ENCODE measurements around the gene PSMB5.

PSMB5 gene

GRCh38 chr14:23058654-23059504, 24.2 kb upstream of the PSMB5 start:
- no peak for DNase-seq

DNA sequence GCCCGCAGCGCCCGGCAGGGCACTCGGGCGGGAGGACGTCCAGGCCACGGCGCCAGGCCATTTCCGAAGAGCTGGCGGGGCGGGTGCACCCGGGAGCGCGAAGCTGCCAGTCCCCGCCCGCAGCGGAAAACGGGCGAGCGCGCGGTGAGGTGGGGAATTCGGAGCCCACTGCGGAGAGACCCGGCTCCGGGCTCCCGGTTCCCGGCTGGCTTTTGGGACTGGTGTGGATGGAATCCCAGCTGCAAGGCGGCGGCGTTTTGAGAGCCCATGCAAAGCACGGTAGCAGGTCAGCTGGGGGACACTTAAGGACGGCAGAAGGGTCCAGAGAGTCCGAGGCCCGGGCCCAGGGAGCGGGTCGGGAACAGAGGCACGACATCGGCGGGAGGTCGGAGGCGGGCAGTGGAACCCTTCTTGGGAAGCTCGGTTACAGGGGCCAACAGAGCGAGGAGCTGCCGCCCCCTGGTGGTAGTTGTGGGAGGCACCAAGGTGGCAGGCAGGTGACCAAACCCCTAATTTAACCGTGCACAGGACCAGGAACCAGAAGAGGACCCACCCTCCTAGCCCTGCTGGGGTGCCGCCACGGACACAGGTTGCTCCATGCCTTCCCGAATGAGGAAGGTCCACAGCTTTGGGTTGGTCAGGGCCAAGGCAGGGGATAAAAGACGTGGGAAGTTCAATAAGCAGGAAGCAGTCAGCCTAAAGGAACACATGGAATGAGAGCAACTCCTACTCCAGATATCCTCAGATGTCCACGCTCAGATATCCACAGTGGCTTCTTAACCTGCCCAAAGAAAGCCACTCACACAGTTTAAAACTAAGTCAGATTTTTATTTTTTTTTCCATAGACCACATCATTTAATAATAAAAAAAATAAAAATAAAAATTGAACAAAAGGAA, 23.3 kb upstream of the PSMB5 start:
- no peak for DNase-seq

GRCh38 chr14:23056956-23057756, 22.5 kb upstream of the PSMB5 start, which contains the start of gene CDH24:
Gene CDH24, minus strand, starts transcription at chr14:23057520. Its CDS starts 1,787 bp downstream, at chr14:23055733.
- no peak for DNase-seq

GRCh38 chr14:23056145-23056955, 21.6 kb upstream of the PSMB5 start:
- no peak for DNase-seq

- DNase-seq, result no peak
These were observed 21.0 kb upstream of the PSMB5 start for GRCh38 chr14:23055621-23056144.

- DNase-seq, result no peak
These were observed 20.4 kb upstream of the PSMB5 start for GRCh38 chr14:23055147-23055550.

GRCh38 chr14:23054000-23054811, 19.5 kb upstream of the PSMB5 start:
- DNase-seq, result no peak

DNA sequence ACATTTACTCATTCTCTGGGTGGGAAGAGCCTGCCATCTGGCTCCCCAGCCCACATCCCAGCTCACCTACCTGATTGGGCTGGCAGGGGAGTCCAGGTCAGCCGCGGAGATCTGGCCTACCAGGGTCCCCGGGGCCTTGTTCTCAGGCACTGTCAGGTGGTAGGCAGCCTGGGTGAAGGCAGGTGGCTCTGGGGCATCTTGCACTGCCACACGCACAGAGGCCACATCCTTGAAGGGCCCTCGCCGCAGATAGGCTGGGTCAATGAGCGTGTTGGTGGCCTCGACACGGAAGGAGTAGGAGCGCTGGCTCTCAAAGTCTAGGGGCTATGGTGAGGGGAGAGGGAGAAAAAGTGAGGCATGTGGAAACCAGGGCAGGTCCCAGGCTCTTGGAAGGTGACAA, 18.7 kb upstream of the PSMB5 start:
- DNase-seq, result no peak

DNA sequence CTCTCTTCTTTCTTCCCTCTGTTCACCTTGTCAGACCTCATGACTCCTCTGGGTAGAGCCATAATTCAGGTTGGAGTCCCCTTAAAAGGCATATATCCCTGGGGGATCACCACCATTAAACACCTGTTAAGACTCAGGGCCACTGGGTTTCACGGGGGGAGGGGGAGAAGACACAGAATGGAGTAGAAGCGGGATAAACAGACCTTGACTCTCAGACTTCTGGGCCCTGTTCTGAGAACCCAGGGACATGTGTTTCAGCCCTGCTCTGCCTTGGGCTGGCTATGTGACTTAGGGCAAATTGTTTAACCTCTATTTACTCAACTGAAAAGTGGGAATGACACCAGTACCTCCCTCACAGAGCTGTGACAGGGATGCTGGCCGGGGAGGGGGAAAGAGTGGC, 18.0 kb upstream of the PSMB5 start:
- no peak for DNase-seq

DNA sequence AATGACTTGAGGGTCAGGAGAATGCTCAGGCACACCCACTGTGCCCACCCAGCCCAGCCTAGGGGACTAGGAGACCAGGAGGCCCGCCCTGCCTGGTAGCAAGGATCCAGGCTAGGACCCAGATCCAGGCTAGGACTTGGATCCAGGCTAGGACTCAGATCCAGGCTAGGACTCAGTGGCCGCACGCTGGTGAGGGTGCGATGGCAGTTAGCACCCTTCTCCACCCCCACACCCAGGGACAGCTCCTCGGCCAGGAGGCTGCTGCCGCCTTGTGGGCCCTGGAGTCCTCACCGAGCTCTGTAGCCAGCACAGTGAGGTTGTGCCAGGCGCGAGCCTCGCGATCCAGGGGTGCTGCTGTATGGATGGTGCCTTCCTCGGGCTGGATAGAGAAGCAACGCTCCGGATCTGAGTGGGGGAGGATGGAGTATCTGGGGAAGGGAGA, 17.5 kb upstream of the PSMB5 start:
- no peak for DNase-seq

- DNase-seq, result no peak
These were observed 16.7 kb upstream of the PSMB5 start for GRCh38 chr14:23051141-23052057.

GRCh38 chr14:23049011-23049410, 14.3 kb upstream of the PSMB5 start:
- DNase-seq, result no peak

GRCh38 chr14:23047751-23048693, 13.3 kb upstream of the PSMB5 start:
- DNase-seq, result no peak

- no peak for DNase-seq
These were observed 12.4 kb upstream of the PSMB5 start for GRCh38 chr14:23047034-23047634.

- no peak for DNase-seq
These were observed 11.0 kb upstream of the PSMB5 start for GRCh38 chr14:23045419-23046357.

GRCh38 chr14:23044840-23045239, 10.1 kb upstream of the PSMB5 start:
- DNase-seq, result no peak

DNA sequence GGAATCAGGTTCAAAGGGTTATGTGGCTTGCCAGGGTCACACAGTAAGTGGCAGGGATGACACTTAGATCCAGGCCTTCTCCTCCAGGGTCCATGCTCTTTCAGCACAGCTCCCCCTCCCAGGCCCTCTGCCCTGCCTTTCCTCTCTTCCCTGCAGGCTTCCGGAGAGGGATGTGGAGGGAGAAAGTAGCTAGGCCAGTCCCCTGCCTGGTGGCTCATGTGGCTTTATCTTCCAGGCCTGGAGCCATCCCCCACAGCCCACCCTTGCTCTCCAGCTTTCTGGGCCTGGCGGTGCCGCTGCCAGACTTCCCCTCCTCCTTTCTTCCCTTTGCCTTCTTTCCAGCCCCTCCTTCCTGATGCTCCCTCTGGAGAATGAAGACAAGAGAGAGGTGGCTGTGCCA, 9.1 kb upstream of the PSMB5 start:
- DNase-seq, result no peak
